ENCODE results near the gene ZBTB26.

Gene ZBTB26

GRCh38 chr9:122931226-122932121 is at the start of gene ZBTB26:
ZBTB26 (minus strand) TSS chr9:122931512; CDS start chr9:122919934, 11,578 bp downstream.
- Histone ChIP-seq H3K9ac (ENCODE audit: low read length) (peak within 1 kb of the TSS; percentile 59), H3K36me3 (ENCODE audit: control insufficient read depth, insufficient read depth, low read length) (peaks cover 3% of the 10 kb centered on the region), H3K27ac (ENCODE audit: low read depth, low read length) (peak within 1 kb of the TSS; percentile 83), H3K27me3 (ENCODE audit: control insufficient read depth, insufficient read depth, low read length) (no peaks in the 10 kb centered on the region), H3K4me3 (ENCODE audit: low read length) (peak within 1 kb of the TSS; percentile 86), H3K4me1 (ENCODE audit: control insufficient read depth, insufficient read depth, low read length) (peaks cover 11% of the 10 kb centered on the region)

GRCh38 chr9:122978601-122979000 is 47.3 kb upstream of the ZBTB26 start:
- H3K27ac ChIP-seq (ENCODE audit: low read depth, low read length), result no peak overlapping the region
- H3K9ac ChIP-seq (ENCODE audit: low read length), result no peak overlapping the region
- H3K4me3 ChIP-seq (ENCODE audit: low read length), result no peak overlapping the region
- no peaks in the 10 kb centered on the region for H3K4me1 ChIP-seq (ENCODE audit: control insufficient read depth, insufficient read depth, low read length)
- no peaks in the 10 kb centered on the region for H3K36me3 ChIP-seq (ENCODE audit: control insufficient read depth, insufficient read depth, low read length)
- no peaks in the 10 kb centered on the region for H3K27me3 ChIP-seq (ENCODE audit: control insufficient read depth, insufficient read depth, low read length)

- Histone ChIP-seq H3K36me3 (ENCODE audit: control insufficient read depth, insufficient read depth, low read length) (no peaks in the 10 kb centered on the region), H3K4me3 (ENCODE audit: low read length) (no peak overlapping the region), H3K4me1 (ENCODE audit: control insufficient read depth, insufficient read depth, low read length) (no peaks in the 10 kb centered on the region), H3K27ac (ENCODE audit: low read depth, low read length) (no peak overlapping the region), H3K9ac (ENCODE audit: low read length) (no peak overlapping the region), H3K27me3 (ENCODE audit: control insufficient read depth, insufficient read depth, low read length) (no peaks in the 10 kb centered on the region)
These were observed 43.9 kb upstream of the ZBTB26 start for GRCh38 chr9:122975196-122975595.

- H3K27me3 ChIP-seq (ENCODE audit: control insufficient read depth, insufficient read depth, low read length), result no peaks in the 10 kb centered on the region
- no peaks in the 10 kb centered on the region for H3K36me3 ChIP-seq (ENCODE audit: control insufficient read depth, insufficient read depth, low read length)
- no peak overlapping the region for H3K27ac ChIP-seq (ENCODE audit: low read depth, low read length)
- H3K4me3 ChIP-seq (ENCODE audit: low read length), result no peak overlapping the region
- H3K4me1 ChIP-seq (ENCODE audit: control insufficient read depth, insufficient read depth, low read length), result no peaks in the 10 kb centered on the region
- no peak overlapping the region for H3K9ac ChIP-seq (ENCODE audit: low read length)
These were observed 29.8 kb upstream of the ZBTB26 start for GRCh38 chr9:122961139-122961538.

GRCh38 chr9:122955961-122956360 is 24.6 kb upstream of the ZBTB26 start:
- peaks cover 3% of the 10 kb centered on the region for H3K4me1 ChIP-seq (ENCODE audit: control insufficient read depth, insufficient read depth, low read length)
- no peaks in the 10 kb centered on the region for H3K27me3 ChIP-seq (ENCODE audit: control insufficient read depth, insufficient read depth, low read length)
- no peak overlapping the region for H3K4me3 ChIP-seq (ENCODE audit: low read length)
- H3K9ac ChIP-seq (ENCODE audit: low read length), result no peak overlapping the region
- no peak overlapping the region for H3K27ac ChIP-seq (ENCODE audit: low read depth, low read length)
- H3K36me3 ChIP-seq (ENCODE audit: control insufficient read depth, insufficient read depth, low read length), result no peaks in the 10 kb centered on the region

GRCh38 chr9:122954253-122954691 is 23.0 kb upstream of the ZBTB26 start:
- H3K27ac ChIP-seq (ENCODE audit: low read depth, low read length), result no peak overlapping the region
- H3K27me3 ChIP-seq (ENCODE audit: control insufficient read depth, insufficient read depth, low read length), result no peaks in the 10 kb centered on the region
- H3K4me3 ChIP-seq (ENCODE audit: low read length), result no peak overlapping the region
- H3K9ac ChIP-seq (ENCODE audit: low read length), result no peak overlapping the region
- no peaks in the 10 kb centered on the region for H3K36me3 ChIP-seq (ENCODE audit: control insufficient read depth, insufficient read depth, low read length)
- peaks cover 3% of the 10 kb centered on the region for H3K4me1 ChIP-seq (ENCODE audit: control insufficient read depth, insufficient read depth, low read length)

GRCh38 chr9:122951056-122951455 is 19.7 kb upstream of the ZBTB26 start:
- Histone ChIP-seq H3K4me3 (ENCODE audit: low read length) (no peak overlapping the region), H3K4me1 (ENCODE audit: control insufficient read depth, insufficient read depth, low read length) (peaks cover 13% of the 10 kb centered on the region), H3K9ac (ENCODE audit: low read length) (no peak overlapping the region), H3K27ac (ENCODE audit: low read depth, low read length) (no peak overlapping the region), H3K27me3 (ENCODE audit: control insufficient read depth, insufficient read depth, low read length) (no peaks in the 10 kb centered on the region), H3K36me3 (ENCODE audit: control insufficient read depth, insufficient read depth, low read length) (no peaks in the 10 kb centered on the region)

GRCh38 chr9:122950263-122950662 is 19.0 kb upstream of the ZBTB26 start:
- H3K9ac ChIP-seq (ENCODE audit: low read length), result no peak overlapping the region
- peaks cover 20% of the 10 kb centered on the region for H3K4me1 ChIP-seq (ENCODE audit: control insufficient read depth, insufficient read depth, low read length)
- no peak overlapping the region for H3K27ac ChIP-seq (ENCODE audit: low read depth, low read length)
- H3K4me3 ChIP-seq (ENCODE audit: low read length), result no peak overlapping the region
- no peaks in the 10 kb centered on the region for H3K36me3 ChIP-seq (ENCODE audit: control insufficient read depth, insufficient read depth, low read length)
- no peaks in the 10 kb centered on the region for H3K27me3 ChIP-seq (ENCODE audit: control insufficient read depth, insufficient read depth, low read length)

GRCh38 chr9:122949696-122950095 is 18.4 kb upstream of the ZBTB26 start:
- H3K36me3 ChIP-seq (ENCODE audit: control insufficient read depth, insufficient read depth, low read length), result no peaks in the 10 kb centered on the region
- H3K9ac ChIP-seq (ENCODE audit: low read length), result no peak overlapping the region
- no peaks in the 10 kb centered on the region for H3K27me3 ChIP-seq (ENCODE audit: control insufficient read depth, insufficient read depth, low read length)
- no peak overlapping the region for H3K27ac ChIP-seq (ENCODE audit: low read depth, low read length)
- H3K4me3 ChIP-seq (ENCODE audit: low read length), result no peak overlapping the region
- H3K4me1 ChIP-seq (ENCODE audit: control insufficient read depth, insufficient read depth, low read length), result peaks cover 24% of the 10 kb centered on the region

- Histone ChIP-seq H3K36me3 (ENCODE audit: control insufficient read depth, insufficient read depth, low read length) (no peaks in the 10 kb centered on the region), H3K27ac (ENCODE audit: low read depth, low read length) (peak overlapping the region; percentile 11), H3K4me1 (ENCODE audit: control insufficient read depth, insufficient read depth, low read length) (peaks cover 23% of the 10 kb centered on the region), H3K27me3 (ENCODE audit: control insufficient read depth, insufficient read depth, low read length) (no peaks in the 10 kb centered on the region), H3K9ac (ENCODE audit: low read length) (no peak overlapping the region), H3K4me3 (ENCODE audit: low read length) (no peak overlapping the region)
These were observed 17.0 kb upstream of the ZBTB26 start for GRCh38 chr9:122948313-122948712.

- Histone ChIP-seq H3K4me3 (ENCODE audit: low read length) (no peak overlapping the region), H3K4me1 (ENCODE audit: control insufficient read depth, insufficient read depth, low read length) (peaks cover 26% of the 10 kb centered on the region), H3K27me3 (ENCODE audit: control insufficient read depth, insufficient read depth, low read length) (no peaks in the 10 kb centered on the region), H3K27ac (ENCODE audit: low read depth, low read length) (peak overlapping the region; percentile 86), H3K36me3 (ENCODE audit: control insufficient read depth, insufficient read depth, low read length) (no peaks in the 10 kb centered on the region), H3K9ac (ENCODE audit: low read length) (no peak overlapping the region)
These were observed 15.2 kb upstream of the ZBTB26 start for GRCh38 chr9:122946461-122947005.

- peaks cover 28% of the 10 kb centered on the region for H3K4me1 ChIP-seq (ENCODE audit: control insufficient read depth, insufficient read depth, low read length)
- H3K27me3 ChIP-seq (ENCODE audit: control insufficient read depth, insufficient read depth, low read length), result no peaks in the 10 kb centered on the region
- peak overlapping the region; percentile 86 for H3K27ac ChIP-seq (ENCODE audit: low read depth, low read length)
- H3K36me3 ChIP-seq (ENCODE audit: control insufficient read depth, insufficient read depth, low read length), result no peaks in the 10 kb centered on the region
- H3K4me3 ChIP-seq (ENCODE audit: low read length), result peak overlapping the region; percentile 7
- H3K9ac ChIP-seq (ENCODE audit: low read length), result no peak overlapping the region
These were observed 13.9 kb upstream of the ZBTB26 start for GRCh38 chr9:122944960-122945888.
